Ovary (tissue), 9 donors: ENCODE results near the gene LRCH4. TPM values are rescaled to one million over a fixed set of nuclear protein-coding genes. Genes with fewer than 3 reads are reported as not detected.

Source experiments
- DNase-seq, 5 donors: peaks; one replicate each; pipeline ENCODE4 v3.0.0-alpha.2; 2019 to 2020
- H3K27ac ChIP-seq, 2 donors: fragments of 200-600 bp; one replicate each; pipeline versions ENCODE4 v1.5.1 to v1.8.0; 2019 to 2022
- H3K27me3 ChIP-seq: fragments of 200-600 bp; one replicate; pipeline ENCODE4 v1.8.0; 2022
- H3K36me3 ChIP-seq: fragments of 200-600 bp; sonication (generic); one replicate; pipeline ENCODE4 v1.5.1; 2019
- H3K4me1 ChIP-seq: one replicate; pipeline ENCODE4 v1.8.1; 2013; ENCODE audit warnings: mild to moderate bottlenecking, moderate library complexity; ENCODE audit not compliant: insufficient read depth
- H3K4me3 ChIP-seq: fragments of 200-600 bp; sonication (generic); one replicate; pipeline ENCODE4 v1.5.1; 2017
- H3K9me3 ChIP-seq, 2 donors: fragments of 200-600 bp in 1 of 2; sonication (generic) in 1 of 2; one replicate each; pipeline versions ENCODE4 v1.5.1 to v1.8.1; 2013 to 2019; ENCODE audit warnings: mild to moderate bottlenecking in 1 of 2, moderate library complexity in 1 of 2
- CTCF ChIP-seq, 3 donors: fragments of 450-650 bp in 2 of 3; fragments of 200-600 bp in 1 of 3; IDR thresholded peaks; one replicate each; pipeline versions ENCODE4 v1.5.1 to v1.8.0; 2016 to 2022; ENCODE audit warnings: antibody characterized with exemption in 3 of 3, mild to moderate bottlenecking in 1 of 3
- EP300 ChIP-seq: sonication (generic); formaldehyde crosslinking; IDR thresholded peaks from one replicate; pipeline ENCODE4 v1.6.1; 2017; ENCODE audit warnings: antibody characterized with exemption
- POLR2A ChIP-seq: fragments of 450-650 bp; IDR thresholded peaks from one replicate; pipeline ENCODE4 v1.6.1; 2017; ENCODE audit warnings: antibody characterized with exemption, mild to moderate bottlenecking, moderate library complexity
- WGBS, 3 donors: extraction: QIAGEN DNeasy Blood & Tissue Kit in 1 of 3; methylation state at CpG; one replicate each; pipeline versions ENCODE4 v1.1.5 to v1.1.7; 2013 to 2017; 5-methylcytosine and 5-hydroxymethylcytosine counted together
- intact Hi-C, 4 donors: fragments of 100-400 bp; cut with DNase I; formaldehyde crosslinking; loops; one replicate each; pipeline versions ENCODE4 v1.11.0 to v1.15.1; 2022 to 2023
- polyA plus RNA-seq, 2 donors: library from polyadenylated mRNA; stranded (reverse); fragments of 200-250 nt in 1 of 2; fragments of 350-450 nt in 1 of 2; fragmentation: Illumina TruSeq in 1 of 2; extraction: RNeasy Lipid Tissue Mini Kit (QIAGEN cat#74804) in 1 of 2; gene quantifications; one replicate each; pipeline ENCODE4 v1.2.3, GENCODE V29; 2013 to 2014
- total RNA-seq, 7 donors: library from RNA; depleted of rRNA in 2 of 7; stranded (reverse); fragments of >200 nt in 2 of 7; fragmentation: NEBNext Ultra II Directional in 3 of 7; extraction: Animal tissue kit (Norgen Biotek cat#: 25700) in 3 of 7; gene quantifications; one replicate each; pipeline versions ENCODE4 v1.1.0 to v1.2.4, GENCODE V29; 2016 to 2023
- donor health status: DM: no; HTN: no; CAD: no; lungs with moderate emphysema.
- donor health status: DM: no; HTN: no; CAD: no.
- donor health status: Bipolar disorder and iron deficiency.
- donor health status: DM: yes; HTN: yes; CAD: no.
- donor health status: DM: no; HTN: no; CAD: no.
- donor health status: DM: yes; HTN: yes; CAD: no.

The LRCH4 gene
- total and polyA plus RNA-seq, 9 donors = 3.5 to 133 (median 79.2) TPM

GRCh38 chr7:100621554-100621953, 35.6 kb upstream of the LRCH4 start:
- H3K9me3 ChIP-seq = no peaks in the 10 kb centered on the region
- intact Hi-C loops = no loop called here

GRCh38 chr7:100620804-100621203, 34.9 kb upstream of the LRCH4 start:
- TF ChIP-seq POLR2A (no peak), EP300 (no peak)
- no peaks in the 10 kb centered on the region for H3K4me1 ChIP-seq
- WGBS, 3 donors = 91 to 94% (median 92%) methylated on average over 23 of the region's 23 CpGs
- no peak overlapping the region for H3K4me3 ChIP-seq
- DNase-seq = no peak
- H3K27ac ChIP-seq = no peak overlapping the region
- H3K9me3 ChIP-seq = no peaks in the 10 kb centered on the region
- H3K27me3 ChIP-seq = no peaks in the 10 kb centered on the region
- H3K36me3 ChIP-seq = no peaks in the 10 kb centered on the region
- intact Hi-C loops = no loop called here

More at GRCh38 chr7:100621554-100621953, 35.6 kb upstream of the LRCH4 start:
- Histone ChIP-seq H3K27me3 (no peaks in the 10 kb centered on the region), H3K36me3 (no peaks in the 10 kb centered on the region), H3K27ac (no peak overlapping the region), H3K4me1 (no peaks in the 10 kb centered on the region), H3K4me3 (no peak overlapping the region)
- no peak for DNase-seq
- 63 to 71% (median 70%) methylated on average over 8 of the region's 8 CpGs for WGBS, 3 donors
- TF ChIP-seq POLR2A (no peak), CTCF (IDR thresholded peaks at IDR 0.05) (no peak), EP300 (no peak)

DNA sequence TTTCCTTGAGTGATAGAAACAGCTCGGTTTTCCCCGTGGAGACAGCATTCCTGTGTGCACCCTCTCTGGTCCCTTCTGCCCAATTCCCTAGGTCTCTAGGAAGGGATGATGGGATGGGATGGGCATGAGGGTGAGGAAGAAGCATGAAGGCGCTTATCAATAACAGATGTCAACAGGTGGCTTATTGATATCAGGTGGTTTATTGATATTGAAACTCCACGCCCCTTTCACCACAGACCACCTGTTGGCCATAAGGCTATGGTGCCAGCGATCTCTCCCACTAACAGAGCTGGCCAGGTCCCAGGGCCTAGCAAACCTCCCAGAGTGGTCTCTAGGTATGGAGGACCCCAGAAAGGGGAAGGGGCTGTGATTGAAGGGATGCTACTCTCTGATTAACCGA, 34.3 kb upstream of the LRCH4 start:
- 88 to 95% (median 94%) methylated on average over 6 of the region's 6 CpGs for WGBS, 3 donors
- Histone ChIP-seq H3K4me1 (no peaks in the 10 kb centered on the region), H3K4me3 (no peak overlapping the region), H3K36me3 (no peaks in the 10 kb centered on the region), H3K9me3 (no peaks in the 10 kb centered on the region), H3K27ac (no peak overlapping the region), H3K27me3 (no peaks in the 10 kb centered on the region)
- no peak for DNase-seq
- TF ChIP-seq POLR2A = no peak
- TF ChIP-seq EP300 = no peak
- intact Hi-C loops = no loop called here

DNA sequence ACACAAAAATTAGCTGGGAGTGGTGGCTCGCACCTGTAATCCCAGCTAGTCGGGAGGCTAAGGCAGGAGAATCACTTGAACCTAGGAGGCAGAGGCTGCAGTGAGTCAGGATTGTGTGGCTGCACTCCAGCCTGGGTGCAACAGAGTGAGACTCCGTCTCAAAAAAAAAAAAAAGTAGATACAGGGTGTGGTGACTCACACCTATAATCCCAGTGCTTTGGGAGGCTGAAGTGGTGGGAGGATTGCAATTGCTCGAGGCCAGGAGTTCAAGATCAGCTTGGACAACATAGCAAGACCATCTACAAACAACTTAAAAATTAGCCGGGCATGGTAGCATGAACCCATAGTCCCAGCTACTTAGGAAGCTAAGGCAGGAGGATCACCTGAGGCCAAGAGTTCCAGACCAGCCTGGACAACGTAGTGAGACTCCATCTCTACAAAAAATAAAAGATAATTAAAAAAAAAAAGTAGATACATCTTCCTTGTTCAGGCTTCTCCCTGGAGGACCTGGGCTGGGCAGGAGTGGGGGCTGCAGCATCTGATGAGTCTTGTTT, 28.5 kb upstream of the LRCH4 start:
- no peaks in the 10 kb centered on the region for H3K9me3 ChIP-seq
- TF ChIP-seq POLR2A (no peak), CTCF (IDR thresholded peaks at IDR 0.05) (no peak), EP300 (no peak)
- no peak overlapping the region for H3K4me3 ChIP-seq
- DNase-seq = no peak
- H3K27me3 ChIP-seq = no peaks in the 10 kb centered on the region
- H3K27ac ChIP-seq = no peak overlapping the region
- H3K4me1 ChIP-seq = peaks cover 6% of the 10 kb centered on the region
- intact Hi-C loops = no loop called here
- 77 to 92% (median 86%) methylated on average over 6 of the region's 6 CpGs for WGBS, 3 donors
- no peaks in the 10 kb centered on the region for H3K36me3 ChIP-seq

GRCh38 chr7:100613412-100614175, 27.7 kb upstream of the LRCH4 start:
- peak in 1 of 5 donors; percentile 49 for DNase-seq
- Histone ChIP-seq H3K4me3 (no peak overlapping the region), H3K27ac (peak overlapping the region; percentile 18 to 87), H3K9me3 (no peaks in the 10 kb centered on the region), H3K27me3 (no peaks in the 10 kb centered on the region), H3K36me3 (no peaks in the 10 kb centered on the region), H3K4me1 (peaks cover 6% of the 10 kb centered on the region)
- intact Hi-C loops = loop anchor here in 1 of 4 donors (2.0 kb wide), 2 partner anchors 27 to 63 kb away; partner anchors contain the start of genes FBXO24 and LRCH4
- TF ChIP-seq CTCF (IDR thresholded peaks at IDR 0.05) = no peak
- no peak for TF ChIP-seq EP300
- TF ChIP-seq POLR2A = no peak
- WGBS, 3 donors = 84 to 91% (median 90%) methylated on average over 13 of the region's 13 CpGs
